ENCODE results near the gene SYT6.

Gene SYT6

DNA sequence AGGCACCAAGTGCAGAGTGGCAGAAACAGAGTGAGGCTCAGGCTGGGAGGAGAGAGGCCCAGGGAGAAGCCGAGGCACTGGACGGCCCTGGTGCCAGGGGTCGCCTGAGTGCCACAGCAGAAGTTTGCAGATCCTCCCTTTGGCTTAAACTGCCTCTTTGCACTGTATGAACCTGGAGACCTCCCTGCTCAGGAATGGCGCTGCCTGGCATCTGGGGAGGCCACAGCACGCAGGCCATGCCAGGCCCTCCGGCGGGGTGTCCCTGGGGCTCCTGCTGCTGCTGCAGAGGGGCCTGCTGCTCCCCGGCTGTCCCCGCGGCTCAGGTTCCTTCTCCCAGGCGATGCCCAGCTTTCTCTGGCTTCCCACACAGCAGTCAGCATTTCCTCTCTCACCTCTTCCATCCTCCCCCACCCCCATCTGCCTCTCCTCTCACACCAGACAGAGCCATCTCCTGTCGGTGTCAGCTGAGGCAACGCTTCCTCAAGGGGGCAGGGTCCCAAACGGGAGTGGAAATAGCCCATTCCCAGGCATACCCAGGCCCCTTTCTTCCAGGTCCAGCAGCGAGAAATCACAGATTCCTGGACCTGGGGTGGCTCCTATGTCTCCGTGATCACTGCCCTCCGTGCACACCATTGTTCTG, 35.2 kb downstream of the SYT6 start:
- no peak for DNase-seq (ENCODE audit: low spot score)

DNA sequence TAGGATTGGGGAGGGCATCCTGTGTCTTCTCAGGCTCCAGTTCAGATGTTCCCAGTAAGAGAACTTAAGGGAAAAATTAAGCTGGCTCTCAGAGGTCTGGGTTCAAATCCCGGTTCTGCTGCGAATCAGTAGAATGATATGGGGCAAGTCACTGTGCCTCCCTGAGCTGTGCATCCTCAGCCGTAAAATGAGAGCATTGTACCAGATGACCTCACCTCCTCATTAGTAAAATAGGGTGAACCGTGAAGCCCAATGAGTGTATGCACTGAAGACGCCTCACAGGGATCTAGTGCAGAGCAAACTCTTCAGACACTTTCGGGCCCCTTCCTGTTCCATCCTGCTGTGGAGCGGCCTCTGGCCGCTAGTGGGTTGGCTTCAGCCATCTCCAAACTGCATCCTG, 36.0 kb downstream of the SYT6 start:
- DNase-seq (ENCODE audit: low spot score), result no peak

DNA sequence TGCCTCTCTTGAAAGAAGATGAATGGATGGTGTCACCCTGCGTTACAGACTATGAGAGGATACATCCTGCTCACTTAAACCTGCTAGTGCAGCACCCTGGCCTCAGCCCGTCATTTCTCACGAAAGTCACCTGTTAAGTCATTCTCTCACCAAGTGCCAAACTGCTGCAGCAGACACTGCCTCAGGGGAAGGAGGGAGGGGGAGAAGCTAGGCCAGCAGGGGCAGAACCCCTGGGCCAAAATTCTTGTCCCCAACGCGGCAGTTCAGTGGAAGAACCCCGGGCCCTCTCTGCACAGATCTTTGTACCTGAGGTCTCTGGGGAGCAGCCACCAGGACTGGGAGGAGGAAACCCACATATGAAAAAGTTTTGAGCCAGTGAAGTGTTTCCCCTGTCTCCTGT, 37.6 kb downstream of the SYT6 start:
- DNase-seq (ENCODE audit: low spot score), result no peak

DNA sequence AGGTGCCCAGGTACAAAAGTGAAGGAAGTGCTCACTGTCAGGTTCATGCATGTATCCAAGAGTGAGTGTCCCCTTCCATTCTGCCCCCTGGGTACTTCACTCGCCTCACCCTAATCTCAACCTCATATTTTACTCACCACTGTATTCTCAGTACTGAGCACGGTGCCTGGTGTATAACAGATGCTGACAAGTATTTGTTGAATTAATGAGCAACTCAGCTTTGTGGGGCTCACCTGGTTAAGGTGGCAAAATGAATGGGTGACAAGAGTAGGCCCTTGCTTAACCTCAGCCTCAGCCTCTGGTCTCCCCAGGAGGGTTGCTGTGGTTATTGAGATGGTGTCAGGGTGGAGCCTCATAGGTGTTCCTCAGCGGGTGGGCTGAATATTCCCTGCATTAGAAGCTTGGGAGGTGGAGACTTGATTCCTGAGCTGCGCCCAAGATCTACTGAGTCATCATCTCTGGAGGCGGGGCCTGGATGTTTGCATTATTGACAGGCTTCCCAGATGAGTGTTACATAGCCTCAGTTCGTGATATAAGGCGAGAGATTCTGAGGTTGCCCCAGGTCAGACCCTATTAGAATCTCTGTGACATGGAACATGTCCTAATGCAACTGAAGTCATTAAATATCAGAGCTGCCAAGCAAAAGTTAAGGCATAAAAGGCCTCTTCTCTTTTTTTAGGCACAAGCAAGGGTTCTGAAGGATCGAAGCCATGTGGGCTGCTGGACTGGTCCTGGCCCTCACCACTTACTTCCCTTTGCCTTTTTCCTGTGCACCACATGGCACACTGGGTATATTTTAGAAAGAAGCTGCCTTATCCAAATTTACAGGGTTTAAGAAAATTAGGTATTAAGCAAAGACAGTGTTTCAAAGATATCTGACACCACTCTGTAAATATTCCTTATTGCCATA, 39.2 kb downstream of the SYT6 start:
- no peak for DNase-seq (ENCODE audit: low spot score)

DNA sequence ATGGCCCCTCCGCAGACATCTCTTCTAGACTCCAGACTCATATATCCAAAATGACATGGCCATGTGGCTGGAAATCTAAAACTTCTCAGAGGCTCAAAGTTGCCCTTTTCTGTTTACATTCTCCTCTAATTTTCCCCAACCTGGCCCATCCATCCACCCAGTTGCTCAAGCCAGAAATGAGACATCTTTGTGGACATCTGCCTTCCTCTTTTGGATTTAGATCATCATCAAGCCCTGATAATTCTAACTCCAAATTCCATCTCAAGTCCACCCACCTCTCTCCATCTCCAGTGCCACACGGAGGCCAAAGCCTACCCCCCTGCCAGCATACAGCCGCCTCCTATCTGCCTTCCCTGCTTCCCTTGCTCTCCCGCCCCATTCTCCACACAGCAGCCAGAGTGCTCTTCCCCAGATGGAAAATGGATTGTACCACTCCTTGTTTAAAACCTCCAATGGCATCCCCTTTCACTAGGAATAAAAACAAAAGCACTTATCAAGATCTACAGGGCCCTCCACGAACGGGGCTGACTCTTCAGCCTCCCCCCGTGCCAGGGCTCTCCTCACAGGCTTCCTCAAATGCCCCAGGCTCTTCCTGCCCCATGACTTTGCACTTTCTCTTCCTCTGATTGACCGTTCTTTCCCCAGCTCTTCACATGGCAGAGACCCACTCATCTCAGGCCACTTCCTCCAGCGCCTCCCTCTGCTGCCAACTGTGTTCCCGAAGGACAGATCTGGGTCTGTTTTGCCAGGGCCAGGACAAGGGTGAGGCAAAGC, 40.1 kb downstream of the SYT6 start:
- DNase-seq (ENCODE audit: low spot score), result no peak

DNA sequence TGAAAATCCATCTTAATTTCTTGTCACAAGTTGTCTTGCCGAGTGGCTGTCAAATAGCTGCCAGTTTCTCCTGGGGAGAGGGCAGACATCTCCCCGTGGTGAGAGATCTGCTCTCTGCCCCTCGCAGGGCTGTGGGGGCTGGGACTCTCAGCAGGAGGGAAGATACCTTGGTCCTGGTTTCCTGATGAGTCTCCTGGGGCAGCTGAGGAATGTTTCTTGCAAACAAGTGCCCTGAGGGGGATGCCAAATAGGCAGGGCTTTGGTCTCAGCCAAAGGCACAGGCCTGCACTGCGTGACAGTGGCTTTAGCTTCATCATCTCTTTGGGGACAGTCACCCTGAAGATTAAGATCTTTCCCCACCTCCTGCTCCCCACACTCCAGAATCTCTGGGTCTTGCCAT, 40.9 kb downstream of the SYT6 start:
- DNase-seq (ENCODE audit: low spot score), result no peak

DNA sequence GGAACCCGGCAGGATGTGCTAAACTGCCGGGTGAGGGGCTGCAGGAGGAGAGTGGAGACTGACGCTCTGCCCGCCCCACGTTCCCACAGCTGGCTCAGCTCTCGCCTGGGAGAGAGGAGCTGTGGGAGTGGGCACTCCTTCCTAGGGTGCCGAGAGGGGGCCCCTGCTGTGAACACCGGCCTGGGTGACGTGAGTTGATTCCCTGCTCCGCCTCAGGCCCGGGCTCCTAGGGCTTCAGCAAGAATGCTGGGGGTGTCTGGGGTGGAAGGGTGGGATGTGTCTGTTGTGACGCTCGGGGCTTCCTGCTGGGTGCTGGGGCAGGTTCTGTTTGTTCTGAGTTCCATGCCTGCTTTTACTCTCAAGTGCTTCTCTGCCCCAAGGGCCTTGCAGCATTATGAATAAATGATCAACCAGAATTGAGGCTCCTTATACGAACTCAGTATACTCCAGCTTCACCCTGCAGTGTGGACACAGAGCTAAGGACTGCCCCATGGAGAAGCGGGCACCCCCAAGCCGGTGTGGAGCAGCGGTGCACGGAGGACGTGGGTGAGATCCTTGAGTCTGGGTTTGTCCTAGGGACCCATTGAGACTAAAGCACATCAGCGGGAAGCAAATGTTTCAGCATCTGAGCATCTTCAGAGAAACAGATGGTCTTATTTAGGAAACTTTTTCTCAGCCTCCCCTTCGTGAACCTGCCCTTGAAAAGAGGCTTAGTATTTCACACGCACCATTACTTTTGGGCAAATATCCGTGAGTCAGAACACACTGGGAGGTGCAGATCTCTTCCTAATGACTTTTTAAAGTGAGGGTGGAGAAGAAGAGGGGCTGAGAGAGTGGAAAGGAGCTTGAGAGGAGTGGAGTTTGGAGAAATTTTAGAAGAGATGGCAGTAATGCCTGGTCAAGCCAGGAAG, 41.7 kb downstream of the SYT6 start:
- DNase-seq (ENCODE audit: low spot score), result no peak

DNA sequence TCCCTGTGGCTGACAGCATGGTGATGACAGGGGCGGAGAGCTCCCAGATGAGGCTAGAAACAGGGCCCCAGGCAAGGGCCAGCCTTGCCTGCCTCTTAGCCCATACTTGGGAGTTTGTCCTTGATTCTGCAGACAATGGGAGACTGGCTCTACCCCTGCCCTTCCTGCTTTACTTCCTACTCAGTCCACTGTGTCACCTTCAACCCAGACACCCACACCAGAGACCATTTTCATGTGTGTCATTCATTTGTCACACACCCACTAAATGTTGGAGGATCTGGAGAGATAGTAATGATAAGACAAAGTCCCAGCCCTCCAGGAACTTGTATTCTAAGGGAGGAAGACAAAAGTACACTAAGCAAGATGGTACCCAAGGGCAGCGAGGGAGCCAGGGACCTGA, 43.7 kb downstream of the SYT6 start:
- DNase-seq (ENCODE audit: low spot score), result no peak

DNA sequence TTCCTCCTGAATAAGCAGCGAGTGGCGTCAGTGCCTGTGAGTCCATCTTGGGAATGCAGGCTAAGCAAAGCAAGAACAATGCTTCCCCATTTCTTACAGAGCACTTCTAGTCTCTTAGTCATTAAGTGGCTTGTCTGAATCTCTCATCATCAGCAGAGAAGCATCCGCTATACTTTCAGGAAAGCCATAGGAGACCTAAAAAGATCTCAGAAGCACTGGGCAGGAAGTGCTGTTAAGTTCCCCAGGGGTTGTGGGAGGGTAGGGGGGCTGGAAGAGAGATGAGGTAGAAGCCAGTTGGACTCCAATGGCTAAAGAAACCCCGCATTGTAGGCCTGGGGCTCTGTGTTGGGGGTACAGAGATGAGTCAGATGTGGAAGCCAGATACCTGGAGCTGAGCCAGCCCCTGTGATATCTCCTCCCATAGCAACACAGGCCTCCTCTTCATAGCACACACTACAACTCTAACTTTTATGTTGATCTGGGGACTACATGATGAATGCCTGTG, 44.9 kb downstream of the SYT6 start:
- DNase-seq (ENCODE audit: low spot score), result no peak

DNA sequence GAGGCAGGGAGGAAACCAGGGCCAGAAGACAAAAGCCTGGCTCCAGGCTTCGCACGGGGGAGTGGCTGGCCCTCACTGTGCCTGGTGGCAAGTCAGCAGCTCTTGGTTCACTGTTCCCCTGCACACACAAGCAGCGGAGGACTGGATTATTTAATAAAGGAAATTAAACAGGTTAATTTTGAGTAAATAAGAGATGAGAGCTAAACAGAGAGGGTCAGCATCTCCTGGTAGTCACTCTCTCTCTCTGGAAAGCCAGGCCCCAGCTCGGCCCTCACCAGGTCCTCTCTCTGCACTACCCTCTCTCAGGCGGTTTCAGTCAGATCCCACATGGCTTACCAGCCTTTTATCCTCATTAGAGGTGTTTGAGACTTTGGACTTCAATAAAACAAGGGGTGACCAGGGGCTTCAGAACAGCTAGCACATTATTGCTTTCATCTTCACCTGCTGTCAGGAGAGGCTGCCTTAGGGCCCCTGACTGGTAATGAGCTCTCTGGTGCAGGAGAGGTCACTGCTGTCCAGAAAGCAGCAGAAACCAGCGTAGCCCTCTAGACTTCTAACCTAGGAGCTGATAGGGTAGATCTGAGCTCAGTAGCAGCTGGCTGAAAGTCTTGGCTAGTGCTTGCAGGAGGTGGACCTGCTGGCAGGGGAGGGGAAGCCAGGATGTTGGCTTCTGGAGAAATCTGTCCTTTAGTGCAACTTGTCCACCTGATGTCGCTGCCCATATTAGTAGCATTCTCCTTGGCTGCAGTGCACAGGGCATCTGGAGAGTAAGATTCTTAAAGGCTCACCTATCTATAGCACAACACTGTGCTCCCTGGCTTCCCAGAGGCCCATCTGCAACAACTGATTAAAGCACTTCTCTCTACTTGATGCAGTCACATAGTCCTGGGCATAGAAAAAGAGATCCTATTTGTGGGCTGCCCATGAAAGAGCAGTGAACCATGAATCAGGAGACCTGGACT, 45.9 kb downstream of the SYT6 start:
- DNase-seq (ENCODE audit: low spot score), result no peak

DNA sequence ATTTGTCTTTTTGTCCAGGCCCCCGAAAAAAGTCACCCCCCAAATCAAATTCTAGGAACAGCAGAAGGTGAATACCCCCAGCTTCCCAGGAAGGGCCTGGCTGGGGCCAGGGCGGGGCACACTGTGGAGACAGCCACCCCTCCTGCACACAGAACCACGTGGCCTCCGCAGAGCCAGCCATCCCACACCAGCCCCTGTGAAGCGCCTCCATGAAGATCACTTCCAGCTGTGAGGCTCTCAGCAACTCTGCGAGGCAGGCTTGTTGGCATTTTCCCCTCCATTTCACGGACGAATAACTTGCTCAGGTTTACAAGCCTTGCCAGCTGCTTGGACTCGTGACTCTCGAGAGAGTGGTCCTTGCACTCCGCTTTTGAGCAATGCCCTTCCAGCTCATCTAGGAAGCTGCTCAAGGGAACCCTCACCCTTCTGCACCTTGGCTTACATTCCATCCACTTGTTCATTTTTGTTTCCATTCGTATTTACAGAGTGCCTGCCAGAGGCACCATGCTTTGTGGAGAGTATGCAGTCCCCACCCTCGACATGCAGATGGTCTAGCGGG, 48.2 kb downstream of the SYT6 start:
- no peak for DNase-seq (ENCODE audit: low spot score)

DNA sequence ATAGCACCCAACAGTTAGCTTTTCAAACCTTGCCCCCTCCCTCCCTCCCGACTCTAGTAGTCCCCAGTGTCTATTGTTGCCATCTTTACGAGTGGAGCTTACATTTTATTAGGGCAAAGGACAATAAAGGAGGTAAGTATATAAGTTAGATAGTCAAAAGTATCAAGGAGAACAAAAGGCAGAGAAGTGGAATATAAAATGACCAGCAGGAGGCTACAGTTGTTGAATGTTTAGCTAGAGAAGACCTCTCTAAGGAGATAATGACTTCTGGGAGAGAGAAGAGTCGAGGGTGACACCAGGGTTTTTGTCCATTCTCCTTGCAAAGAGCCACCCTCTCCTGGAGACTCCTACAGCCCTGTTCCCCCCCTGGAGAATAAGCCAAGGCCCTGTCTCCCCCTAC, 48.7 kb downstream of the SYT6 start:
- no peak for DNase-seq (ENCODE audit: low spot score)

DNA sequence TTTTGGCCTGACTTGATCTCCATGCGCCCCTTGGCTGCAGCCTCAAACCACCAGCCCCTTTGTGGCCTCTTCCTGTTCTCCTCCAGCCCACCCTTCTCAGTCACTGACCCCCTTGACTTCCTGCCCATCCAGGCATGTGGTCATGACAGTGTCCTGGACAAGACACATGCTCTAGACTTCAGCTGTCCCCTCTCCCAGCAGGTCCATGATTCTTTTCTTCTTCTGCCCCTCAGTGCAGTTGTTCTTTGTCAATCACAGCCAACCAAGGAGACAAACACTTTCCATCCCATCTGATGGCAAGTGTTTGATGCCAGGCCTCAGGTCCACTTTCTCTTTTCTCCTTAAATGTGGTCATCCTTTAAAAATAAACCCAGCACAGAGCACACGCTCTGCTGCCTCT, 49.7 kb downstream of the SYT6 start:
- DNase-seq (ENCODE audit: low spot score), result no peak

DNA sequence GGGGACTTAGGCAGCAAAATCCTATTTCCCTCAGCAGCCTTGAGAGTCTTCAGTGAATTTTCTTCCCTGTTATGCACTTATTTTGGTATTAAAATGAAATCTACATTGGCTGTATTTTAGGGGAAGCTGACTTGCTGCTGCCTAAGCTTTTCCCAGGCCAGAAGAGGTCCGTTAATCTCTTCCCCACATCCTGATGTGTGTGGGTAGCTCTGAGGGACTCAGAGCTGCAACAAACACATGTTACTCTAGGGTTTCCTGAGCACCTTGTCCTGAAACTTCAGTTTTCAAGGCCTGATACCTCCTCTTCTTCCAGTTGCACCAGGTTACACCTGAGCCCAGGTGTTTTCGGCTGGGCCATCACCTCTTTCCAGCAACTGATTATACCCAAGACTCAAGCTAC, 51.5 kb downstream of the SYT6 start:
- no peak for DNase-seq (ENCODE audit: low spot score)

DNA sequence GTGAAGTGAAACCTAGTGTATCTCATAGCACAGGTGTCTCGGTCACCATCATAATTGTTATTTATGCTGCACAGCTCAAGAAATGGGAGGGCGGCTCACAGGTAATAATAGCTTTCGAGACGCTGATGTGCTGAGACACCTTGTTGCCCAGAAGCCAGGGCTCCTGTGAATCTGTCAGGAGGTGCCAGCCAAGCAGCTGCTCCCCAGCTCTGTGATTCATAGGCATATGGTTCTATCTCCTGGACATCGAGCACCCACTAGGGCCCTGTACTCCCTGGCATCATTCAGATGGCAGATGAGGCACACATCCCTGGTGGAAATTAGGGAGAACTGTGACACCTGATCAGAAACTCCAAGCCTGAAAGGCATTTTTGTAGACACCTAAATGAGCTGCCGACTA, 53.5 kb downstream of the SYT6 start:
- DNase-seq (ENCODE audit: low spot score), result no peak

DNA sequence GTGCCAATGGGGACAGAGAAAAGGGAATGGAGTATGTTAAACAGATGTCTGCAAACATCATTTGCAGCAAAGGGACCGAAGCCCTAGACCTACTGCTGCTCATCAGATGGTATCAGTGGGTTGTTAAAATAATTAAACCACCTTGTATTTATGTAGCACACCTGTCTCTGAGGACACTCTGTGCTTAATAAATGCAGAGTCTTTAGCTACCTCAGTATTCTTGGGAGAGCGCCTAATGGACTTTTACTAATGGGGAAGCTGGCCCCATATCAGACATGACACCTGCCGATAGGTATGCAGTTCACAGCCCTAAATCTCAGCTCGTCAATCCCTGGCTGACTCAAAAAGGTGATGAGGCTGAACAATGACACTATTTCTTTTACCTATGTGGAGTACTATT, 54.4 kb downstream of the SYT6 start:
- DNase-seq (ENCODE audit: low spot score), result no peak

DNA sequence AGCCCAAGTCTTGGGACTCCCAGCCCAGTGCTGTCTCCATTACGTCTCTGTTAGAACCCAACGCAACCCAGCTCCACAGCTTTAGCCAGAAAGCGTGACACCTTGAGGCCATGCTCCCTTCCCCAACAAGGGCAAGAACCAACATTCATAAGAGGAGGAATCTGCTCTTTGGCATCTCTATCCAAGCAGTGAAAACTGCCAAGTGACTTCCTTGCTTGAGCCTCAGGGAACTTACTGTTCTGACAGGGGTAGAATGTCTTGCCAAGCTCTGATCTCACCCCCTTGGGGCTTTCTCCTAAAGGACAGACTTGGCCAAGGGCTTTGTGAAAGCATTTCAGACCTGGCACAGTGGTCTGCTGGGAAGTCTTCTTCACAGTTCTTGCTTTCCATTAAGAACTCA, 56.6 kb downstream of the SYT6 start:
- DNase-seq (ENCODE audit: low spot score), result no peak

DNA sequence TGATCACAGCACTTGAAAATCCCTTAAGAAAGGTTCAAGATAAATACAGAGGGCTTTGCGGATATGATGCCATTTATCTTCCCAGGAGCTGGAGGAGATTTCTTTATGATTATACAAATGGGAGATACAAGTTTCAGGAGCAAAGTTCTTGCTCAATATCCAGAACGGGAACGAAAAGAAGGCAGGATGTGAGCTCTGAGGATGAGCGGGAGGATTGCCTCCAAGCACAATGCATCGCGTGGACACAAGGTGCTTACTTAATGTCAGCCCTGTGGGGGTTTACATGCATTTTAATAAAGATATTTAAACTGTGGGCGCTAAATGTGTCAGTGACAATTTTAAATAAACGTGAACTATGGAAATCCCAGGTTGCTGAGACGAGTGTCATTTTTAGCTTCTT, 59.0 kb downstream of the SYT6 start:
- DNase-seq (ENCODE audit: low spot score), result no peak

DNA sequence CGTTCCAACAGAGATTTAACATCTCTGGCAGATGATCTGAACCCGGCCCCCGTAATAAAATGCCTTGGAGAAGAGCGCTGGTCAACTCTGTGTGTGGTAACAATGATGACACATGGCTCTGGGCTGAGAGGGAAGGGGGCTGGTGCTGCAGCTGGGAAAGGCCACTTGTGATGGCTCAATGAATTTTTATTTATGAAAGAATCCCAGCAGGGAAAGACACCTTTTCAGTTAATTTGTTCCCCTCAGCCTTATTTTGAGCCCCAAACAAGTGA, 59.4 kb downstream of the SYT6 start:
- DNase-seq (ENCODE audit: low spot score), result no peak

DNA sequence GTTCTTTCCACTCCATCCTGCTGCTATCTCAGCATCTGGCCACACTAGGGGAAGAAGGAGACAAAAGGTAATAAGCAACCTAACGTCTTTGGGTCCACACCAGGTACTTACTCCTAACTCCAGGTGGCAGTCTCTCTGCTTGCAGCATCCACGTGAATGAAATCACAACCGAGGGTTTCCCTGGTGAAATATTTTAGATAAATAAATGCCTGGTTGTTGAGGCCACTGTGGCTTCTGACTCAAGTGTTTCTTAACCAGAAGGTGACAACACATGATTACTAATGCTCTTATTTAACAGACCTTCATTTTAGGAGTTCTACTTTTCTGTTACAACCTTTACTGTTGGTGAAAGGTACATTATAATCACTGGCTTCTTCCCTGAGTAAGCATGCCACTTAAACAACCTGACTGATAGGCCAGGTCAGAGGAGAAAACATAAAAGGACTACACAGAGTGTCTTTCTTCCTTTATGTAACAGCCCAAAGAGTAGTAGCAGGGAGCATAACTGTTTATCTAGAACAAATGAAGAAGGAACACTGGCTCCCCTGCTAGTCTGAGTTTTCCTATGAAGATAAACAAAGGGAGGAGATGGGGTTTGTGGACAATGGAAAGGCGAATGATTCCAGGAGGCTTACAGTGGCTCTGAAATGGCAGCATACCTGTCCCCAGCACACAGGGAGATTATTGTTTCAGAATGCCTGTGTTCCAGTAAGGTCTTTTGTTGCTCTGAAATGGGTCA, 59.9 kb downstream of the SYT6 start:
- DNase-seq (ENCODE audit: low spot score), result no peak

All from germinal center (tissue), 1 donor.